Heart left ventricle (tissue), 16 donors: Measurements from ENCODE around the gene DENND5A. TPM values are rescaled to one million over a fixed set of nuclear protein-coding genes. Genes with fewer than 3 reads are reported as not detected.
"Not testable (repeated sequence)": the region's sequence is repeated elsewhere in the genome, so short reads cannot be mapped to it uniquely, and the experiment has no call there.

ENCODE experiments used
- ATAC-seq, 4 donors: fragments of 200-7000 bp; cut with Tn5 transposase; one replicate each; pipeline ENCODE4 v1.9.1; 2020 to 2022; ENCODE audit warnings: moderate library complexity in 4 of 4, mild to moderate bottlenecking in 3 of 4, moderate number of reproducible peaks in 1 of 4
- DNase-seq, 5 donors: peaks; one replicate each; pipeline ENCODE4 v3.0.0-alpha.2; 2020
- H3K27ac ChIP-seq, 12 donors: fragments of 200-600 bp; sonication (generic) in 4 of 12; one replicate each; pipeline versions ENCODE4 v1.5.0 to v1.8.0; 2016 to 2022; ENCODE audit warnings: mild to moderate bottlenecking in 2 of 12
- H3K27me3 ChIP-seq, 9 donors: fragments of 200-600 bp; sonication (generic) in 2 of 9; one replicate each; pipeline versions ENCODE4 v1.5.1 to v1.8.0; 2016 to 2022; ENCODE audit warnings: mild to moderate bottlenecking in 3 of 9
- H3K36me3 ChIP-seq, 9 donors: fragments of 200-600 bp; sonication (generic) in 2 of 9; one replicate each; pipeline versions ENCODE4 v1.5.0 to v1.8.0; 2018 to 2022; ENCODE audit warnings: mild to moderate bottlenecking in 2 of 9
- H3K4me1 ChIP-seq, 12 donors: fragments of 200-600 bp; sonication (generic) in 4 of 12; one replicate each; pipeline versions ENCODE4 v1.5.0 to v1.8.0; 2016 to 2022; ENCODE audit warnings: mild to moderate bottlenecking in 3 of 12
- H3K4me3 ChIP-seq, 12 donors: fragments of 200-600 bp; sonication (generic) in 4 of 12; one replicate each; pipeline versions ENCODE4 v1.5.0 to v1.8.0; 2017 to 2022; ENCODE audit warnings: mild to moderate bottlenecking in 9 of 12, moderate library complexity in 4 of 12
- H3K9me3 ChIP-seq, 12 donors: fragments of 200-600 bp; sonication (generic) in 4 of 12; one replicate each; pipeline versions ENCODE4 v1.5.0 to v1.8.0; 2016 to 2022; ENCODE audit warnings: mild to moderate bottlenecking in 1 of 12
- POLR2A ChIP-seq, 2 donors: fragments of 450-650 bp; IDR thresholded peaks; one replicate each; pipeline ENCODE4 v1.6.1; 2017; ENCODE audit warnings: antibody characterized with exemption in 2 of 2, mild to moderate bottlenecking in 2 of 2, moderate library complexity in 2 of 2
- WGBS, 4 donors: extraction: QIAGEN DNeasy Blood & Tissue Kit in 2 of 4; methylation state at CpG; one replicate each; pipeline versions ENCODE4 v1.1.5 to v1.1.7; 2013 to 2018; 5-methylcytosine and 5-hydroxymethylcytosine counted together
- intact Hi-C, 10 donors: fragments of 100-400 bp; cut with DNase I; formaldehyde crosslinking; loops; one replicate each; pipeline versions ENCODE4 v1.11.1 to v1.14.2; 2022
- polyA plus RNA-seq, 2 donors: library from polyadenylated mRNA; stranded (reverse); fragments of 200-250 nt; gene quantifications; one replicate each; pipeline ENCODE4 v1.2.3, GENCODE V29; 2013
- total RNA-seq, 9 donors: library from RNA; depleted of rRNA in 2 of 9; stranded (reverse); fragments of >200 nt in 2 of 9; fragmentation: NEBNext Ultra II Directional in 3 of 9; extraction: Animal tissue kit (Norgen Biotek cat#: 25700) in 3 of 9; gene quantifications; one replicate each; pipeline versions ENCODE4 v1.1.0 to v1.2.4, GENCODE V29; 2016 to 2023
- TF ChIP-seq, protein P1 (sequence below), 12 donors: fragments of 200-600 bp; sonication (generic) in 4 of 12; IDR thresholded peaks; one replicate each; pipeline versions ENCODE4 v1.5.0 to v1.8.0; 2018 to 2022; ENCODE audit warnings: antibody characterized with exemption in 12 of 12, mild to moderate bottlenecking in 5 of 12
- donor health status: ischemic (EF 13 %, LVEDD 7.1; RV severe dilation, severe dysfunction).
- donor health status: healthy with polysubstance abuse.
- donor health status: DM: no; HTN: yes; CAD: no.
- donor health status: DM: no; HTN: no; CAD: no.
- donor health status: ischemic (EF 25% LVEDD 6.9; RV normal size, moderate dysfunction).
- donor health status: ischemic (EF 25% LVEDD 5.7; RV mildly dilated, moderate dysfunction).
- donor health status: healthy.
- donor health status: DM: yes; HTN: yes; CAD: no.
- donor health status: ischemic (EF 35%, LVEDD 5.7; RV mildly dilated, moderate dysfunction).
- donor health status: nonischemic (EF 11% LVEDD 7.7; RV severe dilation, severe dysfunction).
- donor health status: DM: yes; HTN: yes; CAD: no.
- donor health status: PGD.
- donor health status: ischemic (EF 29% LVEDD 5.4; RV normal size, mild dysfunction).
- donor health status: nonischemic (EF 23%, LVEDD 6.1; RV moderate dilation, normal function).

DENND5A gene
- total and polyA plus RNA-seq, 11 donors = 44.5 to 175 (median 113) TPM

DNA sequence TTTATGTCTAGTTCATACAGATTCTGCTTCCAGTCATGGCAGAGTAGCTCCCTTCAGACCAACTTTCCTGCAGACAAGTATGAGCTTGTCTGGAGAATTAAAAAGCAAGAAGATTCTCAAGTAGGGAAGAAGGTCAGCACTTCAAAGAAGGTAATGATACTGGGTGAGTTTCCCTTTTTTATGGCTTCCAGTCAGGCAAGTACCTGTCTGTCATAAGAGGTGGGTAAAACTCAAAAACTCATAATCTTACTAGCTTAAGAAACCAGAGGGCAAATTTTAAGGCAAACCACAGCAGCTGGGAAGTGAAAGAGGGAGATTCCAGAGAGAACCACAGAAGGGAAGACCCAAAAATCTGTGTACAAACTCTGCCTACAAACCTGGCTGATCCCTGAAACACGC, 54.2 kb downstream of the DENND5A start:
- no peak for TF ChIP-seq POLR2A (IDR thresholded peaks at IDR 0.05)
- TF ChIP-seq, protein P1, sequence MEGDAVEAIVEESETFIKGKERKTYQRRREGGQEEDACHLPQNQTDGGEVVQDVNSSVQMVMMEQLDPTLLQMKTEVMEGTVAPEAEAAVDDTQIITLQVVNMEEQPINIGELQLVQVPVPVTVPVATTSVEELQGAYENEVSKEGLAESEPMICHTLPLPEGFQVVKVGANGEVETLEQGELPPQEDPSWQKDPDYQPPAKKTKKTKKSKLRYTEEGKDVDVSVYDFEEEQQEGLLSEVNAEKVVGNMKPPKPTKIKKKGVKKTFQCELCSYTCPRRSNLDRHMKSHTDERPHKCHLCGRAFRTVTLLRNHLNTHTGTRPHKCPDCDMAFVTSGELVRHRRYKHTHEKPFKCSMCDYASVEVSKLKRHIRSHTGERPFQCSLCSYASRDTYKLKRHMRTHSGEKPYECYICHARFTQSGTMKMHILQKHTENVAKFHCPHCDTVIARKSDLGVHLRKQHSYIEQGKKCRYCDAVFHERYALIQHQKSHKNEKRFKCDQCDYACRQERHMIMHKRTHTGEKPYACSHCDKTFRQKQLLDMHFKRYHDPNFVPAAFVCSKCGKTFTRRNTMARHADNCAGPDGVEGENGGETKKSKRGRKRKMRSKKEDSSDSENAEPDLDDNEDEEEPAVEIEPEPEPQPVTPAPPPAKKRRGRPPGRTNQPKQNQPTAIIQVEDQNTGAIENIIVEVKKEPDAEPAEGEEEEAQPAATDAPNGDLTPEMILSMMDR (IDR thresholded peaks at IDR 0.05) = no peak
- peaks cover 0 to 76% (median 49%) of the 10 kb centered on the region in 12 donors for H3K4me1 ChIP-seq
- no peak for DNase-seq
- no peaks in the 10 kb centered on the region for H3K27me3 ChIP-seq
- peaks cover 0 to 8% (median 0%) of the 10 kb centered on the region in 9 donors for H3K36me3 ChIP-seq
- H3K27ac ChIP-seq = no peak overlapping the region
- H3K4me3 ChIP-seq = no peak overlapping the region
- no peaks in the 10 kb centered on the region for H3K9me3 ChIP-seq
- WGBS, 4 donors = 91 to 100% (median 93%) methylated on average over 1 of the region's 1 CpG
- intact Hi-C loops = no loop called here
- ATAC-seq = no peak

DNA sequence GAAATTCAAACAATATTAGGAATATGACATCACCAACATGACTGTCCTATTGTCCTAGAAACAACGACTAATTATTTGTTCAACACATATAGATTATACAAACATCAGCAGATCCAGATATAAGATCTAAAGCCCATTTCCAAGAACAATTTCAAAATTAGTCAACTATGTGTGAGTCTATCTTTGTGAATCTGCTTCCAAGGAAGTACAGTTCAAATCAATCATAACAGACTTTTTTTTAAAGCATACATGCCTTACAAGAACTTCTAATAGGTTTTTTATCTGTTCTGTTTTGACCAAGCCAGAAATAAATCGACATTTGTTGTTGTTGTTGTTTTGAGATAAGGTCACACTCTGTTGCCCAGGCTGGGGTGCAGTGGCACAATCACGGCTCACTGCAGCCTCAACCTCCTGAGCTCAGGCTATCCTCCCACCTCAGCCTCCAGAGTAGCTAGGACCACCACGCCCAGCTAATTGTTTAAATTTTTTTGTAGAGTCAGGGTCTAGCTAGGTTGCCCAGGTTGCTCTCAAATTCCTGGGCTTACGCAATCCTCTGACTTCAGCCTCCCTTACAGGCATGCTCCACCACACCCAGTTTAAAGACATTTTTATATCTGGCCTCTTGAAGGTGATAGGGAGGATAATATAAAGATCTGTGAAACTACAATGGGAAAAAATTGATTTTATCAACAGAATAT, 54.8 kb downstream of the DENND5A start:
- intact Hi-C loops = no loop called here
- peaks cover 0 to 73% (median 51%) of the 10 kb centered on the region in 12 donors for H3K4me1 ChIP-seq
- 59 to 78% (median 74%) methylated on average over 5 of the region's 5 CpGs for WGBS, 4 donors

DNA sequence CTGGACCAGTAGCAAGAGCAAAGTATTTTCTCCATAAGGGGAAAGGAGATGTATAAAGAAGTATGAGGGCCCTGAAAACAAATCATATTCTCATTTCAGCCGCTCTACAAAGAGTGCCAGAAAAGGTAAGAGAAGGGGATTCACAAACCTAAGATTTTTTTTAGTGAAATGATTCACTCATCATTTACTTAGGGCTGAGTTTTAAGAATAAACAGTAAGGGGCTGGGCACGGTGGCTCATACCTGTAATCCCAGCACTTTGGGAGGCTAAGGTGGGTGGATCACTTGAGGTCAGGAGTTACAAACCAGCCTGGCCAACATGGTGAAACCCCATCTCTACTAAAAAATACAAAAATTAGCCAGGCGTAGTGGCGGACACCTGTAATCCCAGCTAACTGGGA, 55.5 kb downstream of the DENND5A start:
- H3K4me3 ChIP-seq, H3K27me3 ChIP-seq, ATAC-seq, H3K9me3 ChIP-seq, DNase-seq: not testable (repeated sequence)
- Histone ChIP-seq H3K27ac (peak overlapping the region in 2 of 12 donors; percentile 5 to 20), H3K36me3 (peaks cover 0 to 21% (median 0%) of the 10 kb centered on the region in 9 donors), H3K4me1 (peaks cover 0 to 73% (median 44%) of the 10 kb centered on the region in 12 donors)
- intact Hi-C loops = loop anchor here in 8 of 10 donors (5.0 to 10.0 kb wide), 3 partner anchors 53 to 175 kb away; partner anchors contain the start of genes DENND5A (in 5 of the 8) and IPO7 (in 2 of the 8)
- 95 to 99% (median 98%) methylated on average over 4 of the region's 4 CpGs for WGBS, 4 donors

More for the DNA sequence above, 54.8 kb downstream of the DENND5A start:
- no peaks in the 10 kb centered on the region for H3K27me3 ChIP-seq
- TF ChIP-seq, protein P1 (IDR thresholded peaks at IDR 0.05) = no peak
- no peak for TF ChIP-seq POLR2A (IDR thresholded peaks at IDR 0.05)
- ATAC-seq (no peak), DNase-seq (no peak)
- H3K36me3 ChIP-seq = peaks cover 0 to 13% (median 0%) of the 10 kb centered on the region in 9 donors
- H3K4me3 ChIP-seq = no peak overlapping the region
- no peaks in the 10 kb centered on the region for H3K9me3 ChIP-seq
- H3K27ac ChIP-seq = no peak overlapping the region

- peak in 1 of 4 donors; percentile 10 for ATAC-seq
- Histone ChIP-seq H3K9me3 (no peaks in the 10 kb centered on the region), H3K4me1 (peaks cover 0 to 73% (median 37%) of the 10 kb centered on the region in 12 donors), H3K27ac (peak overlapping the region in 4 of 12 donors; percentile 5 to 27 (median 19)), H3K4me3 (no peak overlapping the region), H3K36me3 (peaks cover 0 to 28% (median 5%) of the 10 kb centered on the region in 9 donors), H3K27me3 (no peaks in the 10 kb centered on the region)
- DNase-seq = no peak
- no peak for TF ChIP-seq POLR2A (IDR thresholded peaks at IDR 0.05)
- TF ChIP-seq, protein P1 (IDR thresholded peaks at IDR 0.05) = no peak
- WGBS, 4 donors = 58 to 65% (median 63%) methylated on average over 8 of the region's 8 CpGs
- intact Hi-C loops = loop anchor here in 8 of 10 donors (5.0 to 10.0 kb wide), 3 partner anchors 53 to 176 kb away; partner anchors contain the start of genes DENND5A (in 5 of the 8) and IPO7 (in 2 of the 8)
These were observed 56.2 kb downstream of the DENND5A start for GRCh38 chr11:9208726-9209501.
